ENCODE data around the gene MBD3. TPM values are rescaled to one million over a fixed set of nuclear protein-coding genes. Genes with fewer than 3 reads are reported as not detected.

Gene MBD3
- total RNA-seq, 1 donor from 2014 or later = 71.9 TPM

- no peaks in the 10 kb centered on the region for H3K4me1 ChIP-seq (ENCODE audit: insufficient read depth, low read length)
- H3K4me2 ChIP-seq (ENCODE audit: low read length) = no peak overlapping the region
- no peak overlapping the region for H3K27ac Mint-ChIP-seq (ENCODE audit: unreplicated experiment)
- H3K27me3 Mint-ChIP-seq (ENCODE audit: low read depth, unreplicated experiment) = peaks cover 45% of the 10 kb centered on the region
- no peak overlapping the region for H3K4me3 ChIP-seq (ENCODE audit: insufficient read depth, low read depth, low read length)
- no peak overlapping the region for H3K9ac ChIP-seq (ENCODE audit: low read length)
- DNase-seq (ENCODE audit: low read depth) (no peak), FAIRE-seq (no peak)
- H3K9me3 ChIP-seq (ENCODE audit: insufficient read depth, low read depth, low read length) = peaks cover 3% of the 10 kb centered on the region
- H3K27me3 ChIP-seq (ENCODE audit: insufficient read depth, low read length) = peaks cover 27% of the 10 kb centered on the region
- H3K36me3 ChIP-seq (ENCODE audit: insufficient read depth, low read length) = no peaks in the 10 kb centered on the region
- H3K27ac ChIP-seq (ENCODE audit: low read depth, low read length) = no peak overlapping the region
- H3K9me3 Mint-ChIP-seq (ENCODE audit: unreplicated experiment) = peaks cover 4% of the 10 kb centered on the region
- H4K20me1 ChIP-seq (ENCODE audit: insufficient read depth, low read length) = peaks cover 7% of the 10 kb centered on the region
- H3K4me3 Mint-ChIP-seq (ENCODE audit: unreplicated experiment) = no peak overlapping the region
- H3K4me1 Mint-ChIP-seq (ENCODE audit: low read depth, unreplicated experiment) = no peaks in the 10 kb centered on the region
- TF ChIP-seq EZH2 (IDR thresholded peaks at IDR 0.05; ENCODE audit: insufficient read depth, low read length) (no peak), CTCF (IDR thresholded peaks at IDR 0.05; ENCODE audit: insufficient read depth, low read depth, low read length) (no peak)
- peaks cover 1% of the 10 kb centered on the region for H3K36me3 Mint-ChIP-seq (ENCODE audit: low read depth, unreplicated experiment)
- no peaks in the 10 kb centered on the region for H3K79me2 ChIP-seq (ENCODE audit: insufficient read depth, low read length)
- H2AFZ ChIP-seq (ENCODE audit: low read depth, low read length) = no peak overlapping the region
Measured at GRCh38 chr19:1524972-1525325, 67.7 kb downstream of the MBD3 start.

GRCh38 chr19:1524287-1524971 is 68.2 kb downstream of the MBD3 start:
- H3K4me1 Mint-ChIP-seq (ENCODE audit: low read depth, unreplicated experiment) = no peaks in the 10 kb centered on the region
- peaks cover 4% of the 10 kb centered on the region for H3K9me3 Mint-ChIP-seq (ENCODE audit: unreplicated experiment)
- H3K4me1 ChIP-seq (ENCODE audit: insufficient read depth, low read length) = no peaks in the 10 kb centered on the region
- H3K36me3 Mint-ChIP-seq (ENCODE audit: low read depth, unreplicated experiment) = no peaks in the 10 kb centered on the region
- H3K4me3 Mint-ChIP-seq (ENCODE audit: unreplicated experiment) = peak overlapping the region; percentile 76
- no peak overlapping the region for H3K27ac Mint-ChIP-seq (ENCODE audit: unreplicated experiment)
- H3K9me3 ChIP-seq (ENCODE audit: insufficient read depth, low read depth, low read length) = peaks cover 3% of the 10 kb centered on the region
- peaks cover 7% of the 10 kb centered on the region for H4K20me1 ChIP-seq (ENCODE audit: insufficient read depth, low read length)
- no peak overlapping the region for H2AFZ ChIP-seq (ENCODE audit: low read depth, low read length)
- H3K79me2 ChIP-seq (ENCODE audit: insufficient read depth, low read length) = no peaks in the 10 kb centered on the region
- peaks cover 27% of the 10 kb centered on the region for H3K27me3 ChIP-seq (ENCODE audit: insufficient read depth, low read length)
- DNase-seq (ENCODE audit: low read depth) (no peak), FAIRE-seq (no peak)
- no peak overlapping the region for H3K9ac ChIP-seq (ENCODE audit: low read length)
- no peaks in the 10 kb centered on the region for H3K36me3 ChIP-seq (ENCODE audit: insufficient read depth, low read length)
- no peak overlapping the region for H3K27ac ChIP-seq (ENCODE audit: low read depth, low read length)
- TF ChIP-seq CTCF (IDR thresholded peaks at IDR 0.05; ENCODE audit: insufficient read depth, low read depth, low read length) (no peak), EZH2 (IDR thresholded peaks at IDR 0.05; ENCODE audit: insufficient read depth, low read length) (peak; percentile 84)
- H3K4me2 ChIP-seq (ENCODE audit: low read length) = peak overlapping the region; percentile 50
- peaks cover 45% of the 10 kb centered on the region for H3K27me3 Mint-ChIP-seq (ENCODE audit: low read depth, unreplicated experiment)
- no peak overlapping the region for H3K4me3 ChIP-seq (ENCODE audit: insufficient read depth, low read depth, low read length)

Other genes starting within 250 kb of the MBD3 start
- 64.0 and 67.3 TPM in 2 replicates for gene NDUFS7, start 209.0 kb downstream of the MBD3 start, total RNA-seq
- gene GAMT, start 191.3 kb downstream of the MBD3 start, total RNA-seq = 34.1 and 35.9 TPM in 2 replicates
- gene DAZAP1, start 185.3 kb downstream of the MBD3 start, total RNA-seq = 94.7 and 108 TPM in 2 replicates
- 973 and 1,045 TPM in 2 replicates for gene RPS15, start 154.5 kb downstream of the MBD3 start, total RNA-seq
- gene APC2, start 142.7 kb downstream of the MBD3 start, total RNA-seq = 5.5 and 7.1 TPM in 2 replicates
- gene C19orf25, start 113.7 kb downstream of the MBD3 start, total RNA-seq = 30.2 and 32.4 TPM in 2 replicates
- 2.7 and 3.9 TPM in 2 replicates for gene PCSK4, start 102.5 kb downstream of the MBD3 start, total RNA-seq
- 5.7 and 6.6 TPM in 2 replicates for gene REEP6, start 101.7 kb downstream of the MBD3 start, total RNA-seq
- gene ADAMTSL5, start 79.8 kb downstream of the MBD3 start, total RNA-seq = 4.7 and 5.5 TPM in 2 replicates
- 0.09 TPM in 1 of 2 replicates, not detected in the other for gene PLK5, start 68.8 kb downstream of the MBD3 start, total RNA-seq
- 51.8 and 52.1 TPM in 2 replicates for gene MEX3D, start 24.5 kb downstream of the MBD3 start, total RNA-seq
- gene UQCR11, start 12.6 kb upstream of the MBD3 start, total RNA-seq = 255 and 257 TPM in 2 replicates
- 156 and 173 TPM in 2 replicates for gene TCF3, start 59.8 kb upstream of the MBD3 start, total RNA-seq
- gene ONECUT3, start 160.6 kb upstream of the MBD3 start, total RNA-seq = not detected in 2 replicates
- 3.0 and 4.4 TPM in 2 replicates for gene ATP8B3, start 219.4 kb upstream of the MBD3 start, total RNA-seq

Data from astrocyte (in vitro differentiated cells and primary cell).